ENCODE measurements around the gene CPED1. TPM values are rescaled to one million over a fixed set of nuclear protein-coding genes. Genes with fewer than 3 reads are reported as not detected.

Gene CPED1
- total RNA-seq, 1 experiment from 2014 or later, result 0.44 TPM

- no peak for TF ChIP-seq ZSCAN18 (CRISPR knock-in tag; IDR thresholded peaks at IDR 0.05)
- no peak for TF ChIP-seq NFYB (CRISPR knock-in tag; conservative IDR thresholded peaks at IDR 0.05; ENCODE audit: low read depth)
Measured at GRCh38 chr7:121046893-121047468, 58.5 kb downstream of the CPED1 start (continued).

- ATAC-seq (no peak), DNase-seq (ENCODE audit: low spot score) (no peak)
- peaks cover 19% of the 10 kb centered on the region for H3K4me1 Mint-ChIP-seq
- H3K27ac Mint-ChIP-seq, result no peak overlapping the region
- TF ChIP-seq ZNF671 (CRISPR knock-in tag; IDR thresholded peaks at IDR 0.05), result no peak
- no peak for TF ChIP-seq ZNF396 (CRISPR knock-in tag; IDR thresholded peaks at IDR 0.05; ENCODE audit: borderline replicate concordance)
- TF ChIP-seq ETV6 (CRISPR knock-in tag; IDR thresholded peaks at IDR 0.05), result no peak
- no peak for TF ChIP-seq E2F4 (CRISPR knock-in tag; IDR thresholded peaks at IDR 0.05; ENCODE audit: borderline replicate concordance, low read depth)
- no peak for TF ChIP-seq ZNF138 (CRISPR knock-in tag; conservative IDR thresholded peaks at IDR 0.05)
- no peak for TF ChIP-seq ZNF219 (CRISPR knock-in tag; IDR thresholded peaks at IDR 0.05; ENCODE audit: borderline replicate concordance)
- no peak for TF ChIP-seq AR (CRISPR knock-in tag; IDR thresholded peaks at IDR 0.05)
- TF ChIP-seq RORB (CRISPR knock-in tag; IDR thresholded peaks at IDR 0.05), result no peak
- no peaks in the 10 kb centered on the region for H3K36me3 Mint-ChIP-seq
- no peak overlapping the region for H3K4me3 Mint-ChIP-seq
- 0 out of 2 replicates have a peak, but pooled peaks cover 4% of the 10 kb centered on the region for H3K9me3 Mint-ChIP-seq
- no peaks in the 10 kb centered on the region for H3K27me3 Mint-ChIP-seq (ENCODE audit: low read depth)
- ChIA-PET POLR2A (no interaction called here), CTCF (interaction anchor here (0.6 kb wide), 1 partner anchor 9 kb away, joined by 3 read pairs; no protein-coding TSS in a partner anchor)
Measured at GRCh38 chr7:121048195-121048594, 59.7 kb downstream of the CPED1 start.

- ATAC-seq (peak; percentile 84), DNase-seq (ENCODE audit: low spot score) (no peak)
- TF ChIP-seq ERG (CRISPR knock-in tag; IDR thresholded peaks at IDR 0.05), result no peak
- no peak for TF ChIP-seq PREB (CRISPR knock-in tag; IDR thresholded peaks at IDR 0.05; ENCODE audit: borderline replicate concordance)
- Mint-ChIP-seq H3K9me3 (0 out of 2 replicates have a peak, but pooled peaks cover 4% of the 10 kb centered on the region), H3K4me3 (no peak overlapping the region), H3K36me3 (no peaks in the 10 kb centered on the region), H3K4me1 (peaks cover 15% of the 10 kb centered on the region), H3K27me3 (ENCODE audit: low read depth) (no peaks in the 10 kb centered on the region), H3K27ac (peak overlapping the region; percentile 42)
- ChIA-PET CTCF (no interaction called here), POLR2A (no interaction called here)
Measured at GRCh38 chr7:121049028-121049791, 60.7 kb downstream of the CPED1 start.

Measured in WTC11 (cell line).